Ectodermal cell (in vitro differentiated cells): ENCODE measurements around the gene CENPX.

Experiments
- H3K27ac ChIP-seq: 2 replicates; pipeline ENCODE4 v1.7.0; 2013; ENCODE audit warnings: mild to moderate bottlenecking, low read depth, low read length; ENCODE audit not compliant: insufficient read depth, poor library complexity, severe bottlenecking
- H3K27me3 ChIP-seq: 2 replicates; pipeline ENCODE4 v1.7.0; 2013; ENCODE audit warnings: mild to moderate bottlenecking, low read length; ENCODE audit not compliant: insufficient read depth, control insufficient read depth, poor library complexity, severe bottlenecking
- H3K36me3 ChIP-seq: one replicate; pipeline ENCODE4 v1.7.0; 2013; ENCODE audit warnings: low read length; ENCODE audit not compliant: control insufficient read depth, insufficient read depth
- H3K4me1 ChIP-seq: one replicate; pipeline ENCODE4 v1.7.0; 2013; ENCODE audit warnings: low read length; ENCODE audit not compliant: control insufficient read depth, insufficient read depth
- H3K4me3 ChIP-seq: 2 replicates; pipeline ENCODE4 v1.7.0; 2013; ENCODE audit warnings: low read depth, low read length, control low read depth; ENCODE audit not compliant: insufficient read depth
- H3K9me3 ChIP-seq: 2 replicates; pipeline ENCODE4 v1.7.0; 2013; ENCODE audit warnings: mild to moderate bottlenecking, low read length, moderate library complexity; ENCODE audit not compliant: control insufficient read depth
- WGBS, 2 experiments: methylation state at CpG; one replicate each; pipeline ENCODE4 v1.1.7; 2013; ENCODE audit warnings: missing lambda C conversion rate in 2 of 2; 5-methylcytosine and 5-hydroxymethylcytosine counted together

The CENPX gene

DNA sequence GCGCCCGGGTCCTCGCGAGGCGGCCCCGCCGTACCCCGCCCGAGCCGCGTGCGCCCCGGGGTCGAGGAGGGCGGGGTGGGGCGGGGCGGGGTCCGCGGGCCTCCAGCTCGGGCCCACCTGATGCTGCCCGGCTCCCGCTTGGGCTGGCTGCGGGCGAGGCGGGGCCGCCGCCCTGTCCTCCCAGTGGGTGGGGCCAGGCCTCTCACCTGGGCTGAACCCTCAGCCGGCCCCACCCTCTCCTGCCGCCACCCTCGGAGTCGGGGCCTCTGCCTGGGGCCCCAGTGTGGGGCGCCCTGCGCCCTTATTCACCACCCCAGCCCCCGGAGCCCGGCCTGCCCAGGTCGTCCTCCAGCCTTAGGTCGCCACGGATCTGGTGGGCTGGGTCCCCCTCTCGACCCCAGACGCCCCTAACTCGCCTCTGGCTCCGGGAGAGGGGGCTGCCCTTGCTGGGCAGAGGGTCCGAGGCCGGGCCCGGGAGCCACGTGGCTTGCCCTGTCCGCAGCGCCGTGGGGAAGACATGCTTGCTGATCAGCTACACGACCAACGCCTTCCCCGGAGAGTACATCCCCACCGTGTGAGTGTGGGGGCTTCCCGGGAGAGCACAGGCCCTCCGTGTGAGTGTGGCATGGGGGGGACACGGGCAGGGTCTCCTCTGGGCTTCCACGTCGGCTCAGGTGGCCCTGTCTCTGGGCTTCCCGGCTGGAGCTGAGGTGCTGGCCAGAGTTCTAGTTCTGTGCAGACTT is 9.4 kb upstream of the CENPX start:
- Histone ChIP-seq H3K4me1 (peaks cover 7% of the 10 kb centered on the region), H3K27ac (no peak overlapping the region), H3K9me3 (no peaks in the 10 kb centered on the region), H3K27me3 (peaks cover 7% of the 10 kb centered on the region), H3K4me3 (peak overlapping the region; percentile 51), H3K36me3 (no peaks in the 10 kb centered on the region)
- WGBS, 2 experiments: 7 to 8% methylated on average over 59 of the region's 59 CpGs

DNA sequence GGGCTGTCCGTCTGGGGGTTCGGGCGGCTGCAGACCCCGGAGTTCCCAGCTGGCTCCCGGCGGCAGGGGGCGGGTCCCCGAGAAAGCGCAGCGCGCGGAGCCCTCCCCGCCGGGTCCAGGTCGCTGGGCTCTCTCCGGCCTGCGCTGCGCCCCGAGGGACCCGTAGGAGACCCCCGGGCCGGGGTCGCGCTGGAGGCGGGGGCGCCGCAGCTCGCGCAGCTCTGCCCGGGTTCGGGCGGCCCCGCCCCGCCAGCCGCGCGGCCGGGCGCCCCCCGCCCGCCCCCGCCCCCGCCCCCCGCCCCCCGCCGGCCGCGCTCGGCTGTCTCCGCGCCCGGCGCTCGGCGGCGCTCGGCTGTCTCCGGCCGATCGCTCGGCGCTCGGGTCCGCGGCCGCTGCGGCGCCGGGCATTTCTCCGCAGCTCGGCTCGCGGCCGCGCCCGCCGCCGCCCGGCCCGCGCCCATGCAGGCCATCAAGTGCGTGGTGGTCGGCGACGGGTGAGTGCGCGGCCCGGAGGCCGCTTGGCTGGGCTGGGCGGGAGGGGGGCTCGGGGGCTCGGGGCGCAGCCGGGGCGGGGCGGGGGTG is 8.7 kb upstream of the CENPX start, which contains the start of gene RAC3:
RAC3 (plus strand) TSS at position 376 of the 582 bp plus-strand sequence; CDS start at position 460, 84 bp downstream.
- H3K4me1 ChIP-seq: peaks cover 7% of the 10 kb centered on the region
- peak within 1 kb of the TSS; percentile 51 for H3K4me3 ChIP-seq
- H3K27me3 ChIP-seq: peaks cover 2% of the 10 kb centered on the region
- H3K36me3 ChIP-seq: no peaks in the 10 kb centered on the region
- peak within 1 kb of the TSS; percentile 36 for H3K27ac ChIP-seq
- 0% methylated on average over 96 of the region's 96 CpGs for WGBS, 2 experiments
- H3K9me3 ChIP-seq: no peaks in the 10 kb centered on the region

DNA sequence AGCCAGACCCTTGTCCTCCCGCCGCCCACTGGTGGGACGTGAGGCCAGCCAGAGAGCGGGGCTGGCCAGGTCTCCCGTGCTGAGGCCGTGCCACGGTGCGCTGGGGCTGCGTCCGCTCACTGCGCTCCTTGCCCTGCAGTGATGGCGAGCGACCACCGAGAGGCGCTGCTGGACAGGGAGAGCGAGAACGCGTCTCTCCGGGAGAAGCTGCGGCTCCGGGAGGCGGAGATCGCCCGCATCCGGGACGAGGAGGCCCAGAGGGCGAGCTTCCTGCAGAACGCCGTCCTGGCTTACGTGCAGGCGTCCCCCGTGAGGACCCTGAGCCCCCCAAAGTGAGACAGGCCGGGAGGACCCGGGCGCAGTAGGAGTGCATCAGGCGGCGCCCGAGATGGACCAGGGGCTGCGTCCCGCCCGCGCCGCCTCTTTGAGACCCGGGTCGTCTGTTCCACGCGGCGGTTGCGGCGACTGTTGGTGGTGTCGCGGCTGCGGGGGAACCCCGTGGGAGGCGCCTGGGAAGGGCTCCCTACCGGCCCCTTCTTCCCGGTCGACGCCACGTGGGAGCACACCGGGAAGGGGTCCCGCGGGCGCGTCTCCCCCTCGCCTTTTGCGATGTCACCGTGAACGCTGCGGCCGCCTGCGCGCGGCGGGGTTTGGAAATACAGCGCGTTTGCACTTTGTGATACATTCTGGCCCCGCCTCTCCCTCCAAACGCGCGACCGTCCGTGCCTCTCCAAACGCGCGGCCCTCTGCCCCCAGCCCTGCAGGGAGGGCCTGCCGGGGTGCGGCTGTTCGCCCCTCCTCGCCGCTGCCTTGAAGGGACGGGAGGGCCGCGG is 8.0 kb upstream of the CENPX start:
- Histone ChIP-seq H3K9me3 (no peaks in the 10 kb centered on the region), H3K36me3 (no peaks in the 10 kb centered on the region), H3K4me3 (peak overlapping the region; percentile 51), H3K4me1 (peaks cover 7% of the 10 kb centered on the region), H3K27me3 (no peaks in the 10 kb centered on the region), H3K27ac (peak overlapping the region; percentile 36)
- WGBS, 2 experiments: 1 to 2% methylated on average over 94 of the region's 94 CpGs

DNA sequence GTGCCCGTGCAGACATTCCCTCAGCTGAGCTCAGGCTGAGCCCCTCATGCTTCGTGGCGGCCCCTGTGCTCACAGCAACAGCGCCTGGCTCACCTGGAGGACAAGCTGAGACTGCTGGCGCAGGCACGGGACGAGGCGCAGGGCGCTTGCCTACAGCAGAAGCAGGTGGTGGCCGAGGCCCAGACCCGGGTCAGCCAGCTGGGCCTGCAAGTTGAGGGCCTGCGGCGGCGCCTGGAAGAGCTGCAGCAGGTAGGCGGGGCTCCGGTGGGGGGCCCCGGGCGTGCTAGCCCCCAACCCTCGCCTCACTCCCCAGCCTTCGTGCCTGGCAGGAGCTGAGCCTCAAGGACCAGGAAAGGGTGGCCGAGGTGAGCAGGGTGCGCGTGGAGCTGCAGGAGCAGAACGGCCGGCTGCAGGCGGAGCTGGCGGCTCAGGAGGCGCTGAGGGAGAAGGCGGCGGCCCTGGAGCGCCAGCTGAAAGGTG is 7.4 kb upstream of the CENPX start:
- Histone ChIP-seq H3K9me3 (no peaks in the 10 kb centered on the region), H3K4me3 (no peak overlapping the region), H3K4me1 (peaks cover 7% of the 10 kb centered on the region), H3K36me3 (no peaks in the 10 kb centered on the region), H3K27ac (no peak overlapping the region), H3K27me3 (no peaks in the 10 kb centered on the region)
- WGBS, 2 experiments: 72% methylated on average over 31 of the region's 31 CpGs

DNA sequence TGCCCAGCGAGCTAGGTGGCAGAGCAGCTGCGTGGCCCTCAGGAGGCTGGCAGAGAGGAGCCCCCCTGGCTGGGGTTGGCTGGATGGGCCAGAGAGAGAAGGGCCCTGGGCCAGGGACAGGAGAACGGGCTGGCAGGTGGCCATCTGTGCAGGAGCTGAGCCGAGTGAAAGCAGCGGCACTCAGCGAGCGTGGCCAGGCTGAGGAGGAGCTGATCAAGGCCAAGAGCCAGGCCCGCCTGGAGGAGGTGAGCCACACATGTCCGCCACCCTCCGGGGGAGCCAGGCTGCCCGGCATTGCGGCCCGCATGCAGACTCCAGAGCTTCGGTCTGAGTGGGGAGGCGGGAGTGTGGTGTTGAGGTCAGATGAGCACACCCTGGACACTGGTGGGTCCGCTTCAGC is 6.7 kb upstream of the CENPX start:
- peaks cover 7% of the 10 kb centered on the region for H3K4me1 ChIP-seq
- 94 to 95% methylated on average over 16 of the region's 16 CpGs for WGBS, 2 experiments
- H3K27me3 ChIP-seq: no peaks in the 10 kb centered on the region
- no peak overlapping the region for H3K4me3 ChIP-seq
- no peaks in the 10 kb centered on the region for H3K36me3 ChIP-seq
- H3K27ac ChIP-seq: no peak overlapping the region
- no peaks in the 10 kb centered on the region for H3K9me3 ChIP-seq

DNA sequence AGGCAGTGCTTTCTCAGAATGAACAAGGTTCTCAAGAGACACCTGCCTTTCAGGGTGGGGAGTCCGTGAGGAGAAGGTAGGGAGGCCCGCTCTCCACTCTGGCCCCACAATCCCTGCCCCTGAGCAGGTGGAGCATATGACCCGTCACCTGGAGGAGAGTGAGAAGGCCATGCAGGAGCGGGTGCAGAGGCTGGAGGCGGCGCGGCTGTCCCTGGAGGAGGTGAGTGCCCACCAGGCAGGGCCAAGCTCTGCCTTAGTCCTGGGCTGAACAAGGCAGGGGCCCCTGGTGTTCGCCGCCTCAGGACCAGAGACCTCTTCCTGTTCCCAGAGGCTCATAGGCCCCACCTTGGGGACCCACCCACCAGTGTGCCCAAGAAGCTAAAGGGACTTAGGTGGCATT is 6.3 kb upstream of the CENPX start:
- H3K4me1 ChIP-seq: peaks cover 9% of the 10 kb centered on the region
- no peak overlapping the region for H3K4me3 ChIP-seq
- H3K27ac ChIP-seq: no peak overlapping the region
- no peaks in the 10 kb centered on the region for H3K36me3 ChIP-seq
- H3K27me3 ChIP-seq: no peaks in the 10 kb centered on the region
- no peaks in the 10 kb centered on the region for H3K9me3 ChIP-seq
- whole genome bisulfite sequencing, 2 experiments: 96% methylated on average over 9 of the region's 9 CpGs

DNA sequence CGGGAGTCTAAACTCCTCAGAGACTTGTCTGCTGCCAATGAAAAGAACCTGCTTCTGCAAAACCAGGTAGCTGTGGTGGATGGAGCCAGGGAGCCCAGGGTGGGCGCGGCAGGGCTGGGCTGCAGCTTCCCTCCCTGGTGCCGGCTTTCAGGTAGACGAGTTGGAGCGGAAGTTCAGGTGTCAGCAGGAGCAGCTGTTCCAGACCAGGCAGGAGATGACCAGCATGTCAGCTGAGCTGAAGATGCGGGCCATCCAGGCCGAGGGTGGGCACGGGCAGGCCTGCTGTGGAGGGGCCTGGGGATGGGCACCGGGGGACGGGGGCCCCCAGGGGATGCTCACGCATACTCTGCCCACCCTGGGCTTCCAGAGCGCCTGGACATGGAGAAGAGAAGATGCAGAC is 5.6 kb upstream of the CENPX start:
- Histone ChIP-seq H3K4me1 (peaks cover 11% of the 10 kb centered on the region), H3K4me3 (no peak overlapping the region), H3K27me3 (no peaks in the 10 kb centered on the region), H3K9me3 (no peaks in the 10 kb centered on the region), H3K36me3 (no peaks in the 10 kb centered on the region), H3K27ac (no peak overlapping the region)
- WGBS, 2 experiments: 95 to 97% methylated on average over 13 of the region's 13 CpGs

DNA sequence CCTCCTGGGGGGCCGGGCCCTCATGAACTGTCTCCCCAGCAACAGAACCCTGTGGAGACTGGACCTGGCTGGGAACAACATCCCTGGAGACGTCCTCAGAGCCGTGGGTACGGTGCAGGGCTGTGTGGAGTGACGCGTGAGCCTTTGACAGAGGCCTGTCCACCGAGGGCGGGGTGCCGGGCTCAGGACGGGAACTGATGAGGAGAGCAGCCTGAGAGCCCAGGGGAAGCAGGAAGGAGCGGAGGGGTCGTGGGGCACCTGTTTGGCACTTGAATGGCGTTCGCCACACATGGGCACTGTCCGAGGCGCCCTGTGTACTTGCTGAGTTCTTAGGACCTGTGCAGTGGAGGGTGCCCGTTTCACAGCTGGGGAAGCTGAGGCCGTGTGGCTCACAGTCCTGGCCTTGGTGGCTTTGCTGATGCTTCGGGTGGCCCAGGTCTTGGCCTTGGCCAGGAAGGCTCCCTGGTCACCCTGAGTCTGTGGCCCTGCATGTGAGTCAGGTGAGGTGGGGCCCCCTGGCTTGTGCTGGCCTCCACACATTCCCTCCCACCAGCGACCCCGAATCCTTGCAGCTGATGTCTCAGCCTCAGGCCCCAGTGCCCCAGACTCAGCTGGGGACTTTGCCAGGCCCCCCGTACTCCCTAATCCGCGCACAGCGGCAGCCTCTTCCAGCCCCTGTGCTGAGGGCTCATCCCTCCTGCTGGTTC is 2.9 kb upstream of the CENPX start:
- H3K4me1 ChIP-seq: peaks cover 17% of the 10 kb centered on the region
- H3K36me3 ChIP-seq: no peaks in the 10 kb centered on the region
- H3K27me3 ChIP-seq: no peaks in the 10 kb centered on the region
- H3K4me3 ChIP-seq: no peak overlapping the region
- no peak overlapping the region for H3K27ac ChIP-seq
- 95 to 96% methylated on average over 25 of the region's 25 CpGs for WGBS, 2 experiments
- no peaks in the 10 kb centered on the region for H3K9me3 ChIP-seq

DNA sequence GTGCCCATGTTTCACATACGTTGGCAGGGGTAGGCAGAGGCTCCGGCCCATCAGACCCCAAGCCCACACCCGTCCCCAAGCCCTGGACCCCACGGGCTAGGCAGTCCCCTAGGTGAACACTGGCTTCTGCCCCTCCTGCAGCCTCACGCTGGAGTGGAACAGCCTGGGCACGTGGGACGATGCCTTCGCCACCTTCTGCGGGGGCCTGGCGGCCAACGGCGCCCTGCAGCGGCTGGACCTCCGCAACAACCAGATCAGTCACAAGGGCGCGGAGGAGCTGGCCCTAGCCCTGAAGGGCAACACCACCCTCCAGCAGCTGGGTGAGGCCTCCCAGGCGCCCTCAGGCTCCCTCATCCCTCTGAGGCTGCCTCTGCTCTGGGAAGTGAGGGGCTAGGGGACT is 2.2 kb upstream of the CENPX start:
- 95 to 97% methylated on average over 17 of the region's 17 CpGs for WGBS, 2 experiments
- Histone ChIP-seq H3K36me3 (no peaks in the 10 kb centered on the region), H3K4me3 (no peak overlapping the region), H3K4me1 (peaks cover 17% of the 10 kb centered on the region), H3K9me3 (no peaks in the 10 kb centered on the region), H3K27me3 (no peaks in the 10 kb centered on the region), H3K27ac (no peak overlapping the region)
